Measurements from ENCODE around the gene RNASE11.
"Not testable (repeated sequence)": the region's sequence is repeated elsewhere in the genome, so short reads cannot be mapped to it uniquely, and the experiment has no call there.

The RNASE11 gene

GRCh38 chr14:20587489-20588154 is at the start of gene RNASE11:
Gene RNASE11 (minus strand): TSS chr14:20588001.
- H3K4me3 ChIP-seq (ENCODE audit: low read depth, low read length) = no peak within 1 kb of the TSS

DNA sequence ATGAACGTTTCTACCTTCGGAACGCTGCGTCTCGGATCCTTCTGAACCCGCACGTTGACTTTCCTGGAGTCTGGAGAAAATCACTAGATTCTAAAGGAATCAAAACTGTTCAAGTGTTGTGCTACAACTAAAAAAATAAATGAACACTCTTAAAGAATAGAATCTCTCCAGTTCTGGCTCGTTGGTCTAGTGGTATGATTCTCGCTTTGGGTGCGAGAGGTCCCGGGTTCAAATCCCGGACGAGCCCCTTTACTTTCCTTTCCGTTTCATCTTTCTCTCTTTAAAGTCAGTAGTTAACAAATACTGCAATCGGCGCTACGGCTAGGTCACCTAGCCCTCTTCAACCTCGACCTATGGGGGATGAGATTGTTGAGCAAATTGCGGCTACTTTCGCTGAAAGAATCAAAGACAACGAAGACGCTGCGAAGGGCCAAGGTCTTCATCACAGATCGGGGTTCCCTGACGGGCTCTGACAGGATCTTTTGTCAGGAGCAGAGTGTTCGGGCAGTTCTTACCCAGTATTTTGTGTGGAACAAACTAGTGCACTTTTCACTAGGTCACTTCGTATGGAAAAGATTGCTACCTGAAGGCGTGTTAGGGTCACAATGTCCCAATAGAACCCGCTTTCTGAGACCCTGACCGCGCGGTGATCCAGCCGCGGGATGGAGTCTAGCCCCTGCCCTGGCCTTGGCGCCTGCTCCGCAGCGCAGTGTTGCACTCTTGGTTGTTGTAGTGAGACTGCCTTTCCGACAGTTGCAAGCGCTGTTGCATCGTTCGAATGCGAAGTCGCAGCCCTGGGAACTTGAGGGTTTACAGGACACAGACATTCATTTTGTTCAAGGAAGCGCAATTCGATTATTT is 45.3 kb upstream of the RNASE11 start:
- H3K4me3 ChIP-seq (ENCODE audit: low read depth, low read length) = peak overlapping the region; percentile 88

- peak overlapping the region; percentile 88 for H3K4me3 ChIP-seq (ENCODE audit: low read depth, low read length)
These were observed 44.6 kb upstream of the RNASE11 start for GRCh38 chr14:20632448-20632830.

DNA sequence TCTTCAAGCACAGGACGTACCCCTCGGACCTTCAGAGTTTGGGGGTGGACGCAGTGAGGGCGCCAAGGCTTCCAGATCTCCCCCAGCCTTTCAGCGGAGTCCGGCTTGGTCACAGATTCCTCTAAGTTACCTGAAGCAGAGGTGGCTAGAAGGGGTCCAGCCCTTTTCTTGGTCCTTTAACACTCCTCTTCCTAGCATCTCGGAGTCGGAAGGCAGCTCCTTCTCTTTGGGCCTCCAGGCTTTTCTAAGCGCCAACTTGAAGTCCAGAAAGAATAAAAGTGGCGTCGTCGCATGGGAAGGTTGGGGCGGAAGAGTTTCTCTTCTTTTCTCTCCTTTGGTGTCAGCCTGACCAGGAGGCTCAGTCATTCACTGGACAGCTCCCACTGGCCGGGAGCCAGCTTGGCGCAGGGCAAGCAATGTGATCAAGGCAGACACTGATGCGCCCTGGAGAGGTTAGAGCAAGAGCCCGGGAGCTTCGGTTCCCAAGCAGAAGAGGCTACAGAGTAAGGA is 44.1 kb upstream of the RNASE11 start:
- peak overlapping the region; percentile 88 for H3K4me3 ChIP-seq (ENCODE audit: low read depth, low read length)

DNA sequence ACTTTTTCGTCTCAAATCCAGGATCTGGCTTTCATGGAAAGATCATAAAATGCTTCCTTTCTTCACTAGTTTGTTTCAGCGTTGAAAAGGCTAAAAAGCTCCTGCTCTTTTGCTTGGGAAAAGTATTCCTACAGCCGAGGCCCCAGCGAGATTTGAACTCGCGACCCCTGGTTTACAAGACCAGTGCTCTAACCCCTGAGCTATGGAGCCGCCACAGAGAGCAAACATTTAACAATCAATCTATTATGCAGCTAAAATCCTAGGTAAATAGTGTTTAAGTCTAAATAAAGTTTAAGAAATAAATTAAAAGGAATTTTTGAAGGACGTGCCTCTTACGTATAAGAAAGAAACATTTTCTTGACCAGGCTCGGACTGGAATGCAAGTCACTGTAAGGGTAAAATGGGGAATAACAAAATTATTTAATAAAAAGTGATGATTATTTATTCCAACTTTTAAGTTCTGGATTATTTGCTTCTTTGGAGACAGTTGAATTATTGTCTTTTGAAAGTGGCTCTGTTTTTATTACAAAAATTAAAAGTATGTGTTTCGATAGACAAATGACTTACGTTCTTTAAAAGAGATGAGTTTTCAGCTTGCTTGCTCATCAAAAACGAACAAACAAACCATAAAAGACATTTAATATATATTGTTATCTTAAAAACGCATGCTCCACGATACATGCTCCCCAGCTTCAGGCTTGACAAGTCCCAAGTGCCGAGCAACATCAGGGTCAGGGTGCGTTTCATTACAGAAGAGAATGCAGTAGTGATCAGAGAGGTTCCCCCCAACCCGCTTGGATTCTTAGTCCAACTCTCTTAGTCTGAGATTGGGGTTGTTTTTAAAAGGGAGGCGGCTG is 43.5 kb upstream of the RNASE11 start:
- peak overlapping the region; percentile 88 for H3K4me3 ChIP-seq (ENCODE audit: low read depth, low read length)

GRCh38 chr14:20630340-20631022 is 42.7 kb upstream of the RNASE11 start:
- H3K4me3 ChIP-seq (ENCODE audit: low read depth, low read length) = peak overlapping the region; percentile 88

GRCh38 chr14:20628063-20628854 is 40.5 kb upstream of the RNASE11 start:
- H3K4me3 ChIP-seq (ENCODE audit: low read depth, low read length) = peak overlapping the region; percentile 2

GRCh38 chr14:20627346-20628027 is 39.7 kb upstream of the RNASE11 start:
- H3K4me3 ChIP-seq (ENCODE audit: low read depth, low read length) = peak overlapping the region; percentile 2

- peak overlapping the region; percentile 61 for H3K4me3 ChIP-seq (ENCODE audit: low read depth, low read length)
These were observed 38.5 kb upstream of the RNASE11 start for GRCh38 chr14:20626274-20626673.

- peak overlapping the region; percentile 87 for H3K4me3 ChIP-seq (ENCODE audit: low read depth, low read length)
These were observed 36.8 kb upstream of the RNASE11 start for GRCh38 chr14:20624495-20625070.

DNA sequence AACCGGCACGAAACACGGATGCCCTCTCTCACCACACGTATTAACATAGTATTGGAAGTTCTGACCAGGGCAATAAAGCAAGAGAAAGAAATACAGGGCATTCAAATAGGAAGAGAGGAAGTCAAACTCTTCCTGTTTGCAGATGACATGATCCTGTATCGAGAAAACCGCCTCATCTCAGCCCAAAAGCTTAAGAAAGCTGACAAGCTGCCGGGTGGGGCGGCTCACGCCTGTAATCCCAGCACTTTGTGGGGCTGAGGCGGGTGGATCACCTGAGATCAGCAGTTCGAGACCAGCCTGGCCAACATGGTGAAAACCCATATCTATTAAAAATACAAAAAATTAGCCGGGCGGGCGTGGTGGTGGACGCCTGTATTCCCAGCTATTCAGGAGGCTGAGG is 36.0 kb upstream of the RNASE11 start:
- H3K4me3 ChIP-seq (ENCODE audit: low read depth, low read length) = no peak overlapping the region

GRCh38 chr14:20622816-20623291 is 35.1 kb upstream of the RNASE11 start:
- peak overlapping the region; percentile 37 for H3K4me3 ChIP-seq (ENCODE audit: low read depth, low read length)

- H3K4me3 ChIP-seq (ENCODE audit: low read depth, low read length) = no peak overlapping the region
These were observed 33.1 kb upstream of the RNASE11 start for GRCh38 chr14:20620798-20621478.

DNA sequence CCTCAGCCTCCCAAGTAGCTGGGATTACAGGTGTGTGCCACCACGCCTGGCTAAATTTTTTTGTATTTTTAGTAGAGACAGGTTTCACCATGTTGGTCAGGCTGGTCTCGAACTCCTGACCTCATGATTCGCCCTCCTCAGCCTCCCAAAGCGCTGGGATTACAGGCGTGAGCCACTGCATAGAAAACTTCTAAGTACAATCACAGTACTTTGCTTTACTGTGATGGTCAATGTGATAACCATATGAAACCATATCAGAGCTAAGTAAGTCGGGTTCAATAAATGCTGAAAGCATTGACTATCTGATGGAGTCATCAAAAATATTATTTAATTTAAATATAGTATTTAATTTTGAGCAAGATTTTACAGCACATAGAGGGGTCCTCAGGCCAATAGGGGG is 31.9 kb upstream of the RNASE11 start:
- H3K4me3 ChIP-seq (ENCODE audit: low read depth, low read length) = not testable (repeated sequence)

DNA sequence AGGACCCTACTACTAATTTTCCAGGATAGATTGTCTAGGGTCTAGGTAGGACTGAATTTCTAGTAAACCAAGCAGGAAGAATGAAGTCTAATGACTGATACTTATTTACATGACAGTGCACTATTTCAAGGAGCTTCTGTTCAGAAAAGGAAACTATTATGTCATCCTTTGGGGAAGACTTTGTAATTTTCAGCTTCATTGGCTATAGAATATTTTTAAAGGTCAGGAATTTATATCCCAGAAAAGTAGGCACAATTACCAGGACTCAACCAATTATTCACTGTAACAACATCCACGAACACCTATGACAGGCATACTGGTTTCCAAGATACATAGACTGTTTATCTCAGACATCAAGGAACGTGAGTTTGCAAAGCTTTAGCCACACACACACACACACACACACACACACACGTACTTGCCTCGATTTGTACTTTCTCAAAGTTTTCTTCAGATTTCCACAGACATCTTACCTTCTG is 30.5 kb upstream of the RNASE11 start:
- H3K4me3 ChIP-seq (ENCODE audit: low read depth, low read length) = no peak overlapping the region

DNA sequence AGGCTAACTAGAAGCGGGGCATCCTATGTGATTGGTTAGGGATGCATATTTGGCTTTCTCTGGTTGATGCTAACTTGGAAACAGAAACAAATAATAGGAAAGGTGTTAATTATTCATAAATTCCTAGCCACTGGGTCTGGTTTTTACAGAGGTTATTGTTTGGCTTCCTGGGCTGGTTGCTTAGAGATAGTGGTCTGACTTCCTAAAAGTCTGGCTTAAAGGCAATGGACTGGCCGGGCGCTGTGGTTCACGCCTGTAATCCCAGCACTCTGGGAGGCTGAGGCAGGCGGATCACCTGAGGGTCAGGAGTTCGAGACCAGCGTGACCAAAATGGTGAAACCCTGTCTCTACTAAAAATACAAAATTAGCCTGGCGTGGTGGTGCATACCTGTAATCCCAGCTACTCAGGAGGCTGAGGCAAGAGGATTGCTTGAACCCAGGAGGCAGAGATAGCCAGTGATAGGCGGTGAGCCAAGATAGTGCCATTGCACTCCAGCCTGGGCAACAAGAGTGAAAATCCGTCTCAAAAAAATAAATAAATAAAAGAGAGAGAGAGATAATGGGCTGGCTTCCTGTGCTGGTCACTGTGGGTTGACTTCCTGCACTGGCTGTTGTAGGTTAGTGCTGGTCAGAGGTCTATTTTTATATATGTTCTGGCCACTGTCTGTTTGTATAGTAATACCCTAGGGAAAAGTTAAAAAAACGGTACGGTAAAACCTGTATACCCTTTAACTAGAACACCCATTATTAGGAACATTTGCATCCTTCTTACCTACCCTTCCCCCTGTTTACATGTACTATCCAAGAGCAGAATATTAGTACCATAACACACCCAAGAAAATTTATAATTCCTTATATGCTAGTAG is 29.6 kb upstream of the RNASE11 start:
- H3K4me3 ChIP-seq (ENCODE audit: low read depth, low read length) = no peak overlapping the region

DNA sequence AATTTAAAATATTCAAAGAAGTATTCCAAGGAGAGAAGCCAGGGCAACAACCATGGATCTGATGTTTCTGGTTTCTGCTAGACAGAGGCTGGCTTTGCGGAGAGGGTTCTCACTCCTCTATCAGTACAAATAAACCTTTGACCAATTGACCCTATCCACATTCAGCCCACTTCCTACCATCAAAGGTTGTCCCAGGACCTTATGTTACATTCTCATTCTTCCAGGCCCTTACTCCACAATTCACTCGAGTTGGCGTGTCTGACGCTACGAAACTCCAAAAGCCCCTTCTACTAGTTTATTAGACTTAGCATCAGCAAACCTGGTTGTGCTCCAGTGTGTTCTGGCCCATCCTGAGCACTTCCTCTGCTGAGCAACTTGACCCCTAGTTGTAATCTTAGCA is 28.2 kb upstream of the RNASE11 start:
- no peak overlapping the region for H3K4me3 ChIP-seq (ENCODE audit: low read depth, low read length)

Measured in iPS-11a (cell line).